Islet of Langerhans (tissue), 1 donor: Measurements from ENCODE around the gene PLET1.

Source experiments
- FAIRE-seq: peaks from one replicate; lab custom pipeline; 2011; peaks lifted over from hg19 to GRCh38; lab: Jason Lieb, UNC

PLET1 gene

GRCh38 chr11:112281726-112282125 is 21.1 kb upstream of the PLET1 start:
- no peak for FAIRE-seq

GRCh38 chr11:112280268-112281126 is 19.8 kb upstream of the PLET1 start:
- peak; percentile 75 for FAIRE-seq

DNA sequence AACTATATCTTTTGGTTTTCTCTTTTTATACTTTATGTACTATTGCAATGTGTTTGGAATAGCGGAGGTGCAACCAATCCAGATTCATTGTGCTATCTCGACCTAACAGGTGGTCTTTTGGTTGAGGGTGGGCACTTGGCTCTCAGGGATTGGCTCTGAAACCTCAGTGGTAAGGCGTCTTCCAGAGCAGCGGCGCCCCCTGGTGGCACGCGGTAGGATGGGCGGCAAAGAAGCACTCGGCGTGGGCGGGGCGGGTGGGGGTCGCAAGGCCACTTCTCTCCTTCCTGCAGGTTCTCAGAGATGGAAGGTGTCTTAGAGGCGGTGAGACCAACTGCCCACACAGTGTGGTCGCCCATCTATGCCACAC is 19.2 kb upstream of the PLET1 start:
- FAIRE-seq, result no peak

DNA sequence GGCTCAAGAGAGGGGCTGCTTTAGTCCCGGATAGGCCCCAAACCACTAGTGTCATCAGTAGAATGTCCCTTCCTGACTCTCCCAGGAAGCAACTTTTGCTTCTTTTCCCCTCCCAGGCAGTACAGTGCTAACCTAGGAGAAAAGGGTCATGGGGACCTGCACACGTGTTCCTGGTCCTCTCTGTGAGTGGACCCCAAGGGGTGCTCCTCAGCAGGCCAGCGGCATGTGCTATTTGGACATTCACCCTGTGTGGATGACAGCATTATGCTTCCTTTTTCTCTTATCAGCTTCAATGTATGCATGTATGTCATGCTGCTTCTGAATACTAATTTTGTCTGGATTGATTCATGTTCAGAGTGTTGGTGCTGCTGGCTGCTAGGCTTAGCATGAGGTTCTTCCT is 18.1 kb upstream of the PLET1 start:
- FAIRE-seq, result no peak

DNA sequence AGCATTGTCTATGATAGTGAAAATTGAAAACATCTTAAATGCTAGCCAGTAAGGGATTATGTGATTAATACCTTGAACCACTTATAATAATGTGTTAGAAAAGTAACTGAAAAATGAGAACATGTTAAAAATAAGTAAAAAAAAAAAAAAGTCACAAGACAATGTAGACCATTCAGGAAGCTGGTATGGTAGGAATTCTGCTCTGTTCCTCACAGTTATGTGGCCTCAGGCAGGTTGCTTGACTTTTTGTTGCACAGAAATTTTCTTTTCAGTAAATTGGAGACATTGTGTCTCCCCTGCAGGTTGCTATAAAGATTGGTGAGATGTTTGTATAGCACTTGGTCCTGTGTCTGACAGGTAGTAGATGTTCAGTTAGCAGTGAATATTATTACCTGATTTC is 17.3 kb upstream of the PLET1 start:
- FAIRE-seq, result no peak

DNA sequence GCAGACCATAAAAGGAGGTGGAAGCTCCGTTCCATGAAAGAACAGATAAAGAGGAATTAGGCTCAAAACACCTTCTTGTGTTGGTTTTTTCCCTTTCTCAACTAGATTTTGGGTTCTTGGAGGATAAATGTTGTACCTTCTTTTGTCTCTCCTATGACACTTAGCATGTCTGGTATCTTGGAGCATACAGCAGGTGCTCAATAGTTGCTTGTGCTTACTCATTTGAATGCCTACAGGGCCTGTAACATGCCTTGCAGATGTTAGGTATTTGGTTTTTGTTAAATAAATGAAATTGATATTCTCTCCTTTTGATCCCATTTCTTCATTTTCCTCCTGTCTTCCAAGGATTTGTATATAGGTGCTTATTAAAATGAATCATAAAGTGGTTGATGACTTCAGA is 16.4 kb upstream of the PLET1 start:
- FAIRE-seq, result no peak

GRCh38 chr11:112274007-112274783 is 13.5 kb upstream of the PLET1 start:
- no peak for FAIRE-seq

- FAIRE-seq, result no peak
Observed at GRCh38 chr11:112273066-112273465, 12.4 kb upstream of the PLET1 start.

GRCh38 chr11:112271242-112271641 is 10.6 kb upstream of the PLET1 start:
- no peak for FAIRE-seq

GRCh38 chr11:112270551-112271180 is 10.0 kb upstream of the PLET1 start:
- FAIRE-seq, result no peak

DNA sequence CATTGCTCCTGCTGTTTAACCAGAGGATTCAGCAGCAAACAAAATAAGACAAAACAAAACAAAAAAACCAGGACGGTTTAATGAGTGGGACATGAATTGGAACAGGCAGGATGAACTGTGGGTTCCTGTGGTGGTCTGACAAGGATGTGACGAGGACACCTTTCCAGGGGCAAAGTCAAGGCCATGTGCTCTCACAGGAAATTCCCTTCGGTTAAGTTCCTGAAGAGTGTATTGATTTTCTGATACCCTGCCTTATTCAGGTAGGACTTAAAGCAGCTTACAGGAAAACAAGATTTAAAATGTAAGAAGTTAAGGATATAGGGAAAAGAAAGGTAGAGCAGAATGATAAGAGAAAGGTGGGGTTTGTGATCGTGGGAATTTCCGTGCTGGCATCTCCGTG is 8.5 kb upstream of the PLET1 start:
- FAIRE-seq, result no peak

DNA sequence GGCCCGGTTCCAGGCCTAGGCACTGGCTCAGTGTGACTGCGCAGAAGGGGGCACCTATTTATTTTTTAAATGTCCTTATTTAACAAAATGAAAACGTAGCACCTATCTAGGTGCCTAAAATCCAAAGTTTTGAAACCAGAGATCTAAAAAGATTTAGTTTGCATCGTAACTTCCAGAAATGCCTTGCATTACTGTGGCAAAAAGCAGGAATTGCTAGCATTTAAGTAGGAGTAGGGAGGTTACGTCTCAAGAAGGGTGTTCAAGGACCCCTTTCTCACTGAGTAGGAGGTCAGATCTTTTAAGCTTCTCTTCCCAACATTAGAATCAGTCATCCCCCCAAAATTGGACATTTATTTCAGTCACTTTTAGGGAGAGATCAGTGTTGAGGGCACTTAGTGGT is 7.7 kb upstream of the PLET1 start:
- no peak for FAIRE-seq

DNA sequence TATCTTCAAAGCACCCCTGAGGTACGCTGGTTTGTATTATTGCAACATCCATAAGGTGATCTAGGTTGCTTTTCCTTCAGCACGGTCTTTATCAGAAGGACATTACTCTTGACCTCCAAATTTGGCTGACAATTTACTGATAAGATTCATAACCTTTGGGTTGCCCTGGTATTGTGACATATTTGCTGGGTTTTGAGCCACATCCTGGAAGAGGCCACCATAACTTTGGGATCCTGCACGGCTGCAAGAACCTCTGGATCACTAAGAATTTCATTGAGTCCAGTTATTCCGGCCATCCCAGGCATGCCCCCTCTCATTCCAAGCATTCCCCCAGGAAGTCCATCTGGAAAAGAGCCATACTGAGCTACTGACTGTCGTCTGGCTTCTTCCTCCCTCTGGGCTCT is 6.5 kb upstream of the PLET1 start:
- FAIRE-seq, result no peak

DNA sequence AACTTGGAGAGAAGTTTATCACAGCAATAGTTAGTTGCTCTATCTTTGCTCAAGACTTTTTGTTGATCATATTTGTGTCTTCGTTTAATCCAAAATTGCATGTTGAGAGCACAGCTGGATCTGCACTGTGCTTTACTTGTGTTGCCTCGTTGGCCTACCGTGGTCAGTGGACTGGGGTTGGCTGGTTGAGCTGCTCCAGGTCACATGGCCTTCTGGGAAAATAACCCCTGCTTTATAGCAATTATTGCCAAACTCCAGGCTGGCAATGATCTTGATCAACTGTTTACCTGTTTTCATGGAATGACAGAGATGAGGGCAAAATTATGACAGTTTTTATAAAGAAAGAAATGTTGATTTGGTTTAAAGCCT is 5.7 kb upstream of the PLET1 start:
- no peak for FAIRE-seq

GRCh38 chr11:112265659-112266409 is 5.2 kb upstream of the PLET1 start:
- no peak for FAIRE-seq

- peak; percentile 100 for FAIRE-seq
Observed at GRCh38 chr11:112255067-112255720, 5.5 kb downstream of the PLET1 start.

- FAIRE-seq, result no peak
Observed at GRCh38 chr11:112253605-112254242, 6.9 kb downstream of the PLET1 start.

DNA sequence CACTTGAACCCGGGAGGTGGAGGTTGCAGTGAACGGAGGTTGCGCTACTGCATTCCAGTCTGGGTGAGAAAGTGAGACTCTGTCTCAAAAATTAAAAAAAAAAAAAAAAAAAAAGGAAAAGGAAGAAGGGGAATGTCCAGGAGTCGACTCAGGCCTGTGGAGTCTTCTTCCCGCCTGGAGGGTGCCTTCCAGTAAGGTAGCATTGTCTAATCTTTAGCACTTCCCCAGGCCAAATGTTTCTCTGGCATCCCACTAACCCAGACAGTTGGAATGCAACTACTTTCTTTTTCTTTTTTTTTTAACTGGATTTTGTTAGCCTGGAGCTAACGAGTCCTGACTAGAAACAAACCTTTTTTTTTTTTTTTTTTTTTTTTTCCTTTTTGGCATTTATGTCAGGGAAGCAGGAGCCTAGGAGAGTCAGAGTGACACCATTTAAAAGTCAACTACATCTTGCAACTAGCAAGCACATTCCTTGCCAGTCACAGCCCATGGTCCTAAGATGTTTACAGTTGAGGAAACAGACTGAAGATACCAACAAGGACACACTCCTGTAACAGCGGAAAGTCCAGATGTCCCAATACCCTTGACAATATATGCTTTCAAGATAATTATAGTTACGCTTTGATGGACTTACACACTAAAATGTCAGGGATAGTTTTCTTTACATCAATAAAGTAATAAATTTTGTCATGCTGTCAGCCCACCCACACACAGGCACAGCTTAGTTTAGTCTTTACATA is 10.6 kb downstream of the PLET1 start:
- FAIRE-seq, result no peak

DNA sequence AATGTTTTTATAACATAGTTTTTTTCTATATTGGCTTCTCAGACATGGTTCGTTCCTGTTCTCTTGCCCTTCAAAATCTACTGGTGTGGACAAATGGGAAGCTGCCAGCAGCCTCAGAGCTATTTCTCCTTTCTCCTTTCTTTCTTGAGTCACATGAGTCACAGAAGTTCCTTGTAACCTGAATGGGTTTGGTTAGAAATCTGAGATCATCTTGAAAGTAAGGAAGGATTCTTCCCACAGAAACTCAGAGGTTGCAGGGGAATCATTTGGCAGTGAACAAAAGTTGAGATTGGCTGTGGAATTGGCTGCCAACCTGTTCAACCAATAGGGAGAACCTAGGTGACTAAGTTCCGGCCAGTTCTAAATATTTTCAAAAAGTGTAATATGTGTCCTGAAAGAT is 12.5 kb downstream of the PLET1 start:
- no peak for FAIRE-seq

GRCh38 chr11:112247201-112247600 is 13.5 kb downstream of the PLET1 start:
- no peak for FAIRE-seq

GRCh38 chr11:112241486-112241885 is 19.2 kb downstream of the PLET1 start:
- no peak for FAIRE-seq
